ENCODE data around the gene NKX3-2.
"Not testable (repeated sequence)": the region's sequence is repeated elsewhere in the genome, so short reads cannot be mapped to it uniquely, and the experiment has no call there.

Gene NKX3-2

DNA sequence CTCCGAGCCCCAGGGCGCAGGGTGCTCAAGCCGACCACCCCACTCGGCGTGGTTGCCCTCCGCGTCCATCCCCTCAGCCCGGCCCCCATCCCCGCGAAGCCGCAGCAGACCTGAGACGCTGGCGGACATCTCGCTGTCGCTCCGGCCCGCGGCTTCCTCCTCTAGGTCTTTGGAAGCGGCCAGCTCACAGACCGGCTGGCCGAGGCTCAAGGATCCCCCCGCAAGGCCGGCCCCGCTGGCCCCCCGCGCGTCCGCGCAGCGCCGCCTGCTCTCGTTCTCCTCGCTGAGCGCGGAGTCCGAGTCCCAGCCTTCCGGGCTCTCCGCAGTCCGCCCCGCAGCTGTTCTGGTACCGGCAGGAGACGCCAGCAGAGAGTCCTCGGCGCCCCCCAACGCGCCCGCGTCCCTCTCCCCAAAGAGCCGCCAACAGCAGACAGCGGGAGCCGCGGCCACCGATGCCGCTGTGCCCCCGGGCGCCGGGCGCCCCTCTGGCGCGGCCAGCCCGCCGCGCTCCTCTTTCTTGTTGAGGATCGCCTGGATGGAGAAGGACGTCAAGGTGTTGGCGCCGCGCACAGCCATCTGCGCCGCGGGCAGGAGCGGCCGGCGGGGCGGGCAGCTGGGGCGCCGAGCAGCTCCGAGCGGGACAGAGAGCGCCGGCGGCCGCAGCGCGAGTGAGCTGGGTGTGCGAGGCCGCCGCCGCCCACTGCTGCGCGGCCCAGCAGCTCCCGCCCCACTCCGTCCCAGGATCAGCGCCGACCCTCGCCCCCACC, at the start of gene NKX3-2:
TSS of gene NKX3-2 (minus strand) at position 670 of the 767 bp plus-strand sequence. CDS start at position 576, 94 bp downstream.
- DNase-seq: peak; percentile 69

GRCh38 chr4:13592220-13592619, 47.9 kb upstream of the NKX3-2 start:
- no peak for DNase-seq

GRCh38 chr4:13590766-13591165, 46.5 kb upstream of the NKX3-2 start:
- no peak for DNase-seq

- no peak for DNase-seq
These were observed 44.6 kb upstream of the NKX3-2 start for GRCh38 chr4:13588954-13589353.

GRCh38 chr4:13584481-13584880, 40.2 kb upstream of the NKX3-2 start:
- DNase-seq: no peak

DNA sequence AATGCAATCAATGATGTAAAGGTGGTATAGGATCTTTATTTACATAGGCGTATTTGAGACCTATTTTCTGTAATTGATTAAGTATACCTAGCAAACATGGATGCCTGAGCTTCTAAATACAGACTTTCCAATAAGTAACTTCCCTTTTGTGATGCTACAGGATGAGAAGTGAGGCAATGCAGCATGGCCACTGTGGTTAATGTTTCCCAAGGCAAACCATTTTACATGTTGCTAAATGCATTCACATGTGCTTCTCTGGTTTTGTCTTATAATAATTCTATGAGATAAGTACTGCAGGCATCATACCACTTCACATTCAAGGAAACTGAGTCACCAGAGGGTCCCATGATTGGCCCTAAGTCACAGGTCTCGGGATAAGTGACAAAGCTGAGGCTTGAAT, 35.7 kb upstream of the NKX3-2 start:
- no peak for DNase-seq

- DNase-seq: no peak
These were observed 33.4 kb upstream of the NKX3-2 start for GRCh38 chr4:13577660-13578059.

DNA sequence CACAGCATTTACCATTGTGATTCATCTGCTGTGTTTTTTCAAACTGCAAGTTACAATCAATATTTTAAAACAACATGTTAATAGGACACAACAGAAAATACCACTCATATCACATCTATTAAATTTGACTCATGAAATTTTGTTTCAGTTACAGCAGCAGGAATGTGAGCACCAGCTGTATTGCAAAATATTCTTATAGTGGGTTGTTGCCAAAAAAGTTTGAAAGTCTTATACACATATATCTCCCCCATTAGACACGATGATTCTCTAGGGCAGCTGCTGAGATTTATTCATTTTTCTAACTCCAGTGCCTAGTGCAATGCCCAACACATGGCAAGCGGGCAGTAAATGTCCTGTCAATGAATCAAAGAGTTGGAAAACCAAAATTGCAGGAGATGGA, 26.6 kb upstream of the NKX3-2 start:
- DNase-seq: no peak

DNA sequence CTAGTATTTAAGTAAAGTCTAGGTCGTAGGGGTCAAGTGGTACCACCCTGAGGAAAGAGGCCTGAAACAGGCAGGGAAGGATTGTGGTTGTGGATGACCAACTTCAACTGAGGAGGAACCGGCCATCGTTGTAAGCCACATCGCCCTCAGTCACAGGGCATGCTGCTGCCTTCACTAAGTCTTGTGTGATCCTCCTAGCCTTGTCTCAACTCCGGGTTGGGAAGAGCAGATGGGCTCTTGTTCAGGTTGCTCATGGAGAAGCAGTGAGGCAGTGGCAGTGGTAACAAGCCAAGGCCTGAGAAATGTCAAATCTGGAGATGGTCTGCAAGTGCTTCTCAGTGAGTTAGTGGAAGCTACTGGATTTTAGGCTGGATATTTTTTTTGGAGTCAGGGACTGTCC, 22.8 kb upstream of the NKX3-2 start:
- DNase-seq: no peak

DNA sequence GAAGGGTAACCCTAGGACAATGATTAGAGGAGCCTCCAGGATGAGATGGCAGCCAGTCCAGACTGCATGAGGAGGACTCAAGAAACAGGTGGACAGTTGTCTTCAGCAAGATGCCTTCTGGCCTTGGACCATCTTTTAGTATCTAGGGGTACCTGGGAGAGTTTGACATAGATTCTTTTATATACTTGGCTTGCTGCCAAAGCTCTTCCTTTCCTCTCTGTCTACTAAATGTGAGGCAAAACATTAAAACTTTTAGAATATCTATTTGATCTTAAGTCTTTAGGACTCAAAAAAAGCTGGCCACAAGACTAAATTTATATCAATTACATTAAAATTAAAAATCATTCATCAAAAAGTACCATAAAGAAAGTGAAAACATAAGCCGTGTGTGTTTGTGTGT, 18.6 kb upstream of the NKX3-2 start:
- no peak for DNase-seq

DNA sequence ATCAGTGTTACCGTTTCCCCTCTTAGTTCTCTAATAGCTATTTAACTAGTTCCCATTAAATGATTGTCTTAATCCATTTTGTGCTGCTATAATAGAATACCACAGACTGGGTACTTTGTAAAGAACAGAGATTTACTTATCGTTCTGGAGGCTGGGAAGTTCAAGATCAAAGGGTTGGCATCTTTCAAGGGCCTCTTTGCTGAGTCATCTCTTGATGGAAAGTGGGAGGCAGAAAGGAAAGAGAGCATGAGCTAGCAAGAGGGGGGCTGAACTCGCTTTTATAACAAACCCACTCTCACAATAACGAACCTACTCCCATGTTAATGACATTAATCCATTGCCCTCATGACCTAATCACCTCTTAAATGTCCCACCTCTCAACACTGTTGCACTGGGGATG, 17.4 kb upstream of the NKX3-2 start:
- DNase-seq: no peak

GRCh38 chr4:13560111-13560510, 15.8 kb upstream of the NKX3-2 start:
- DNase-seq: not testable (repeated sequence)

- no peak for DNase-seq
These were observed 15.1 kb upstream of the NKX3-2 start for GRCh38 chr4:13559413-13559812.

- no peak for DNase-seq
These were observed 14.6 kb upstream of the NKX3-2 start for GRCh38 chr4:13558881-13559280.

- no peak for DNase-seq
These were observed 11.0 kb upstream of the NKX3-2 start for GRCh38 chr4:13555325-13555724.

GRCh38 chr4:13553081-13553480, 8.8 kb upstream of the NKX3-2 start:
- no peak for DNase-seq

- peak; percentile 95 for DNase-seq
These were observed 4.8 kb upstream of the NKX3-2 start for GRCh38 chr4:13548984-13549546.

DNA sequence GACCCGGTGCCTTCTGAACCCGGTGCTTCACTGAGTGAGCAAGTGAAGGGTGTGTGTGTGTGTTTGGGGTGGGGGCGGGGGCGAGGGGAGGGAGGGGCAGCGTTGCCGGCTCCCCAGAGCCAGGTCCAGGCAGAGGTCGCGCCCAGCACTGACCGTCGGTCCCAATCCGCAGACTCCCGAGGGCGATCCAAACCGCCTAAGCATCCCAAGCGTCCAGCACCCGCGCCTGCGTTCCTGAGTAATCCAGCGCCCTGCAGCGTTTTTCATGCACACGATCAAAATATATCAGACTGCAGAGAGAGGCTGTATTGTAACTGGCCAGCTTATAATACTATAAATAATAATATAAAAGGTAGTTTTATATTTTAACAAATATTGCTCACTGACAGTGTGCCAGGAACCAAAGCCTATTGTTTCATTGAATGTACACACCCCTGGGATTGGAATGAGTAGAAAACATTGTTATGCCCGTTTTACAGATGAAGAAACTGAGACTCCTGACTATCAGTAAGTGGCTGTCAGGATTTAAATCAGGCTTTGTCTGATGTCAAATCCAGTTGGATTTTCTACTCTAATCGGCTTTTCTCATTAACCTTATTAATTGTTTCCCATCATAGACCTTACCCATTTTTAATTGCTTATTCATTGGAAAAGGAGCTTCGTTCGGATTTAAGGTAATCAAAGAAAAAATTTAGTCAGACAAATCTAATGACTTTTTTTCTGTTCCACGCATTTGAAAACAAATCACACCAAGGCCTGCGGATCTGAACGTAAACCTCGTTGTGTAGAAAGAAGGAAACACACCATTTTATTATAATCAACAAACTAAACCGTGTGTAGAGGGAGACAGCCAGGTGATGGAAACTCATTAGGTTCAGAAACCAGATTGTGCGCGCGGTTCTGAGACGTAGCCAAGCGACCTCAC, 4.0 kb upstream of the NKX3-2 start:
- peak; percentile 49 for DNase-seq

DNA sequence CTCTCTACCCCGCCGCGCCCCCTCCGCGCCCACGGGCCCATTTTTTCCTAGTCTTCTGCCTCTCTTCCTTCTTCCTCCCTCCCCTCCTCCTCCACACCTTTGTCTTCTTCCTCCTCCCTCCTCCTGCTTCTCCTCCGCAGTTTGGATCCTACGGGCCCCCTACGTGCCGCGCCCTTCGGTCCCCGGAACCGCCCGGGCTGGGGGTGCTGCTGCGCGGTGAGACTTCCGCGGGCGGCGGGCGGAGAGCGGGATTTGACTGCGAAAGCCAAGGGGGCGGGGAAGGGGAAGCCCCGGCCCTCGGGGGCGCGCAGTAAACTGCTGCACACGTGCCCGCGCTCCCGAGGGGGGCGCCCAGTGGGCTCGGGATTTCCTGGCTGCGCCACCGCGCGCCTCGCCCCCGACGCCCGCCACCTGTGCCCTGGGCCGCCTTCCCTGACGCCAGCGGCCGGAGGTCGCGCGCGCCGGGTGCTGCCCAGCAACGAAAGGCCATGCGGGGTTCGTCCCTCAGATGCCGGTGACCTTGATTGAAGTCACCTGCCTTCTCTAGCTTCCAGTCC, 3.3 kb upstream of the NKX3-2 start:
- peak; percentile 61 for DNase-seq

DNA sequence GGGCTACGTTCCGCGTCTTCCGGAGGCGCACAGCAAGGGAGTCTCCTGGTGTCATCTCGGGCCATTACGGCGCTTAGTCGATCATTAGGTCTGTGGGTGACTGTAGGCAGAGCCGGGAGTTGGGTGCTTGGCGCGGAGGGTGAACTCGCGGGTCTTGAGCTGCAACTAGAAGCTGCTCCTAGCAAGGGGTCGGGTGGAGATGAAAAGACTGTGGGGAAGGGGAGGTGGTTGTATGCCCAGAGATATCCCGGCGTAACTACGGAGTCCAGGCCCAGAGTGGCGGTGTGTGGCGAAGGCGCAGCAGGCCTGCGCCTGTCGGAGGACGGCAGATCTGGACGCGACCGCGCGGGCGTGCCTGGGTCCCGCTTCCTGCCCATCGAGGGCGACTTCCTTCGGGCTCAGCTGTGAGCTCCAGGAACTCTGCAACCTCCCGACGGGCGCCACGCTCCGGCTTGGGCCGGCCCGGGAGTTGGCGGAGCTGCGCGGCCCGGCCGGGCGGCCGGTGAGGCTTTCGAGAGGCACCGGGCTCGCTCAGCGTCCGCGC, 2.7 kb upstream of the NKX3-2 start:
- no peak for DNase-seq

GRCh38 chr4:13546142-13546940, 2.0 kb upstream of the NKX3-2 start:
- DNase-seq: peak; percentile 71

GRCh38 chr4:13545394-13545808, 1.1 kb upstream of the NKX3-2 start:
- no peak for DNase-seq

Data from eye (tissue), 1 donor.